Kidney epithelial cell (primary cell): ENCODE data around the gene SLC5A4. TPM values are rescaled to one million over a fixed set of nuclear protein-coding genes. Genes with fewer than 3 reads are reported as not detected.
A peak's percentile ranks its signal among the peaks of the same experiment; 100 is the strongest.
"Not testable (repeated sequence)": the region's sequence is repeated elsewhere in the genome, so short reads cannot be mapped to it uniquely, and the experiment has no call there.

Experiments
- DNase-seq: peaks from one replicate; pipeline ENCODE4 v3.0.0-alpha.2; 2010; ENCODE audit warnings: low read depth
- H3K27me3 ChIP-seq: 2 replicates; pipeline ENCODE4 v1.6.0; 2011; ENCODE audit warnings: low read length; ENCODE audit not compliant: control insufficient read depth, insufficient read depth
- H3K36me3 ChIP-seq: 2 replicates; pipeline ENCODE4 v1.5.1; 2011; ENCODE audit warnings: low read length; ENCODE audit not compliant: control insufficient read depth, insufficient read depth
- H3K4me3 ChIP-seq: 2 replicates; pipeline ENCODE4 v1.5.1; 2011; ENCODE audit warnings: low read depth, mild to moderate bottlenecking, control low read depth, low read length
- CTCF ChIP-seq: IDR thresholded peaks from 2 replicates; pipeline ENCODE4 v1.5.1; 2011; ENCODE audit warnings: mild to moderate bottlenecking, moderate library complexity, low read length, control low read depth, inconsistent platforms; ENCODE audit not compliant: insufficient read depth, poor library complexity, severe bottlenecking
- total RNA-seq: library from RNA; depleted of rRNA; stranded (reverse); fragments of >200 nt; gene quantifications from 2 replicates; pipeline ENCODE4 v1.2.3, GENCODE V29; 2015

SLC5A4 gene
- total RNA-seq, 1 donor from 2014 or later, result 0.79 TPM

DNA sequence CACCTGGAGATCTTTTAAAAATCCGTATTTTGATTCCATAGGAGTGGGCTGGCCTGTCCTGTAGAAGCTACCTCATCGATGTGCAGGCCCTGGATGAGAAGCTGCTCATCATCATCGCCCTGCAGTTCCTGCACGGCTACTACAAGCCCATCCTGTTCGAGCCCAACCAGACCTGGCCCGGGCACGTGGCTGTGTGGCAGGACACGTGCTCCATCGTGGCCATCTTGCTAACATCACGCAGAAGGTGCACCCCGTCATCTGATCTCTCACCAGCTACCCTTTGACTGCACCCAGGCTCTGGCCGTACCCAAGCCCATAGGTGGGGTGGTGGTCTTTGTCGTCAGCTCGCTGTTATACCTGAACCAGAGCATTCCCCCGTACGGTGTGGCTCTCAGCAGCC is 14.2 kb upstream of the SLC5A4 start:
- DNase-seq, result no peak
- Histone ChIP-seq H3K27me3 (no peaks in the 10 kb centered on the region), H3K36me3 (no peaks in the 10 kb centered on the region), H3K4me3 (no peak overlapping the region)
- TF ChIP-seq CTCF, result no peak

- no peak for DNase-seq
- TF ChIP-seq CTCF, result no peak
- H3K4me3 ChIP-seq, result no peak overlapping the region
- no peaks in the 10 kb centered on the region for H3K36me3 ChIP-seq
- no peaks in the 10 kb centered on the region for H3K27me3 ChIP-seq
These were observed 11.9 kb upstream of the SLC5A4 start for GRCh38 chr22:32267011-32267410.

DNA sequence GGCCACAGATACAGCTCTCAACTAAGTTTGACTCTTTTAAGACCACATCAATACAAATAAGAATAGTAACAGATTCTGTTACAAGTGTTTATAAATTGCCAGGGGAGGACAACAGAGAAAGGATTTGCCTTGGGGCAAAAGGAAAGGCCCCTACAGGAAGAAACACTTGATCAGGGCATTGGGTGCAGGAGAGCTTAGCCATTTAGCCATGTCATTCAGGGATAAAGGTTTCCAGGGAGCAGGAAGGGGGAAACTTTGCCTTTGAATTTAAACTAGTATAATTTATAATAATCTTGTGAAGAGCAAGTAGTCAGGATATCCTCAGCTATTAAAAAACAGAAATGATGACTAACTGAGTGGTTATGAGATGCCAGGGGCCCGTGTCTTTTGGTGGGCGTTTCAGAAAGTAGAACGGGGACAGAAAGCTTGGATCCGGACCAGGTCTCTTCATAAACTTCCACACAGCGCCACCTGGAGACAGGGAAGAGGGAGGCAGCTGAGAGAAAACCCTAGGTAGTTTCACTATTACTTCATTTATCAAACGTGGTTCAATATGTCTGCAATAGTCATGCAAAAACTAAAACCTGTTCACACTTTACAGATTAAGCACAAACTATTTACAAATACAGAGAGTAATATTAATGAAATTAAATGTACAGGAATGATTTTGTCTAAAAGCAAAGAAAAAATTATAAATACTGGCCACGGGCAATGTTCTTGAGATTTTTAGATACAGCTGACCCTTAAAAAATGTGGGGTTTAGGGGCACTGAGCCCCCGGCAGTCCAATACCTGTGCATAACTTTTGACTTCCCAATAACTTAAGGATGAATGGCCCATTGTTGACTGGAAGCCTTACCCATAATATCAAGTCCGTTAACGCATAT is 11.0 kb upstream of the SLC5A4 start:
- Histone ChIP-seq H3K27me3 (no peaks in the 10 kb centered on the region), H3K4me3 (no peak overlapping the region), H3K36me3 (no peaks in the 10 kb centered on the region)
- DNase-seq, result peak; percentile 7
- peak; percentile 92 for TF ChIP-seq CTCF

GRCh38 chr22:32263678-32264077 is 8.5 kb upstream of the SLC5A4 start:
- not testable (repeated sequence) for DNase-seq

DNA sequence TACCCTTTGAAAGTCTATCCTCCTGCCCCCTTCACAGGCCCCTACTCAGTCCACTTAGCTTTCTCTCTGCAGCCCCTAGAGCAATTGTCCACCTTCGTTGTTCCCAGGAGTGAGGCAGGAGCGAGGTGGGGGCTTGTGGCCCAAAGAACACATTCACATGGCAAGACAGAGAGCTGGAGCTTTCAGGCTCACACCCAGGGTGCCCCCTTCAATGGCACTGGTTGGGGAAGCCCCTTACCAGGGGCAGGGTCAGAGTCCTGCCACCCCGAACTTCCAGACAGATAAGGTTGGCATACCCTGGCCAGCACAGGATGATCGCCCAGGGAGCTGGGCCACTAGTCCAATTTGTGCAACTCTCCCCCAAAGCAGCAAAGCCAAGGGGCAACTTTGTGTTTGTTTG is 6.2 kb upstream of the SLC5A4 start:
- DNase-seq, result no peak
- H3K36me3 ChIP-seq, result no peaks in the 10 kb centered on the region
- H3K27me3 ChIP-seq, result no peaks in the 10 kb centered on the region
- no peak overlapping the region for H3K4me3 ChIP-seq
- no peak for TF ChIP-seq CTCF

More at GRCh38 chr22:32263678-32264077, 8.5 kb upstream of the SLC5A4 start:
- H3K36me3 ChIP-seq, H3K4me3 ChIP-seq, H3K27me3 ChIP-seq: not testable (repeated sequence)

- no peak for TF ChIP-seq CTCF
- DNase-seq, result no peak
- no peaks in the 10 kb centered on the region for H3K36me3 ChIP-seq
- no peak overlapping the region for H3K4me3 ChIP-seq
- H3K27me3 ChIP-seq, result no peaks in the 10 kb centered on the region
These were observed 3.6 kb upstream of the SLC5A4 start for GRCh38 chr22:32258791-32259190.
